Pancreas (tissue), 10 donors: Measurements from ENCODE around the gene CYP11A1. TPM values are rescaled to one million over a fixed set of nuclear protein-coding genes. Genes with fewer than 3 reads are reported as not detected.

Experiments
- ATAC-seq, 4 donors: fragments of 200-7000 bp; cut with Tn5 transposase; one replicate each; pipeline versions ENCODE4 v1.8.0 to v1.9.1; 2020; ENCODE audit warnings: mild to moderate bottlenecking in 4 of 4, moderate library complexity in 4 of 4
- DNase-seq, 6 donors: peaks; one replicate each; pipeline ENCODE4 v3.0.0-alpha.2; 2020
- FAIRE-seq: peaks from 2 replicates; lab custom pipeline; 2012; peaks lifted over from hg19 to GRCh38; lab: Jason Lieb, UNC
- H3K27ac ChIP-seq, 4 donors: fragments of 200-600 bp; sonication (generic); 1 replicate in 3 of 4; 2 replicates in 1 of 4; pipeline versions ENCODE4 v1.5.0 to v1.8.0; 2020
- H3K27me3 ChIP-seq, 4 donors: fragments of 200-600 bp; one replicate each; pipeline ENCODE4 v1.8.0; 2021
- H3K36me3 ChIP-seq, 3 donors: fragments of 200-600 bp; sonication (generic) in 1 of 3; one replicate each; pipeline versions ENCODE4 v1.5.0 to v1.8.0; 2020 to 2021
- H3K4me1 ChIP-seq, 3 donors: fragments of 200-600 bp; one replicate each; pipeline ENCODE4 v1.8.0; 2021
- H3K4me3 ChIP-seq, 4 donors: fragments of 200-600 bp; sonication (generic) in 2 of 4; one replicate each; pipeline versions ENCODE4 v1.5.0 to v1.8.0; 2020 to 2021
- H3K9me3 ChIP-seq, 4 donors: fragments of 200-600 bp; one replicate each; pipeline ENCODE4 v1.8.0; 2021
- CTCF ChIP-seq, 4 donors: fragments of 200-600 bp; sonication (generic) in 3 of 4; IDR thresholded peaks; one replicate each; pipeline versions ENCODE4 v1.5.0 to v1.8.0; 2021; ENCODE audit warnings: antibody characterized with exemption in 4 of 4
- WGBS, 2 donors: extraction: QIAGEN DNeasy Blood & Tissue Kit; methylation state at CpG; one replicate each; pipeline ENCODE4 v1.1.7; 2013; 5-methylcytosine and 5-hydroxymethylcytosine counted together
- intact Hi-C, 3 donors: fragments of 100-400 bp; cut with DNase I; formaldehyde crosslinking; loops; one replicate each; pipeline versions ENCODE4 v1.11.1 to v1.14.2; 2022
- polyA plus RNA-seq, 2 donors: library from polyadenylated mRNA; stranded (reverse); fragments of 200-250 nt; gene quantifications; one replicate each; pipeline ENCODE4 v1.2.3, GENCODE V29; 2013
- total RNA-seq, 6 donors: library from RNA; stranded (reverse); fragmentation: NEBNext Ultra II Directional in 4 of 6; extraction: Animal tissue kit (Norgen Biotek cat#: 25700) in 4 of 6; gene quantifications; one replicate each; pipeline versions ENCODE4 v1.2.1 to v1.2.4, GENCODE V29; 2021 to 2023
- donor health status: healthy with polysubstance abuse.
- donor health status: DM: no; HTN: no; CAD: no; lungs with moderate emphysema.
- donor health status: DM: no; HTN: no; CAD: no.
- donor health status: control.
- donor health status: control.
- donor health status: Bipolar disorder and iron deficiency.
- donor health status: DM: yes; HTN: yes; CAD: no.
- donor health status: DM: no; HTN: no; CAD: no.
- donor health status: DM: no; HTN: no; CAD: no.
- donor health status: DM: yes; HTN: yes; CAD: no.

Gene CYP11A1
- total and polyA plus RNA-seq, 8 donors = 0.09 to 0.66 (median 0.28) TPM; not detected in 3

GRCh38 chr15:74380361-74381189 is 13.1 kb upstream of the CYP11A1 start:
- no peak for DNase-seq

GRCh38 chr15:74378848-74379247 is 11.4 kb upstream of the CYP11A1 start:
- DNase-seq (no peak), FAIRE-seq (no peak), ATAC-seq (no peak)
- Histone ChIP-seq H3K4me3 (no peak overlapping the region), H3K4me1 (peaks cover 0 to 8% (median 0%) of the 10 kb centered on the region in 3 donors), H3K9me3 (no peaks in the 10 kb centered on the region), H3K36me3 (no peaks in the 10 kb centered on the region), H3K27me3 (no peaks in the 10 kb centered on the region), H3K27ac (no peak overlapping the region)
- no peak for TF ChIP-seq CTCF (IDR thresholded peaks at IDR 0.05)
- WGBS, 2 donors = 52 to 65% methylated on average over 9 of the region's 9 CpGs
- intact Hi-C loops = loop anchor here in 1 of 3 donors (10.0 kb wide), 1 partner anchor 236 kb away; the partner anchor contains the start of gene CLK3

More at GRCh38 chr15:74380361-74381189, 13.1 kb upstream of the CYP11A1 start:
- FAIRE-seq (no peak), ATAC-seq (no peak)
- Histone ChIP-seq H3K9me3 (no peaks in the 10 kb centered on the region), H3K36me3 (no peaks in the 10 kb centered on the region), H3K4me3 (no peak overlapping the region), H3K4me1 (no peaks in the 10 kb centered on the region), H3K27ac (no peak overlapping the region), H3K27me3 (no peaks in the 10 kb centered on the region)
- TF ChIP-seq CTCF (IDR thresholded peaks at IDR 0.05) = no peak
- intact Hi-C loops = loop anchor here in 2 of 3 donors (5.0 to 10.0 kb wide), 3 partner anchors 57 to 374 kb away; no protein-coding TSS in a partner anchor
- 54 to 55% methylated on average over 12 of the region's 12 CpGs for WGBS, 2 donors

- DNase-seq (no peak), ATAC-seq (no peak), FAIRE-seq (no peak)
- H3K4me1 ChIP-seq = peaks cover 0 to 8% (median 0%) of the 10 kb centered on the region in 3 donors
- no peak overlapping the region for H3K27ac ChIP-seq
- no peaks in the 10 kb centered on the region for H3K36me3 ChIP-seq
- no peak for TF ChIP-seq CTCF (IDR thresholded peaks at IDR 0.05)
- no peak overlapping the region for H3K4me3 ChIP-seq
- H3K9me3 ChIP-seq = no peaks in the 10 kb centered on the region
- WGBS, 2 donors = 70 to 76% methylated on average over 15 of the region's 15 CpGs
- intact Hi-C loops = loop anchor here in 1 of 3 donors (10.0 kb wide), 1 partner anchor 237 kb away; the partner anchor contains the start of gene CLK3
- H3K27me3 ChIP-seq = no peaks in the 10 kb centered on the region
Measured at GRCh38 chr15:74377831-74378766, 10.7 kb upstream of the CYP11A1 start.

GRCh38 chr15:74376825-74377581 is 9.6 kb upstream of the CYP11A1 start:
- H3K27ac ChIP-seq = no peak overlapping the region
- no peak for FAIRE-seq
- ATAC-seq = no peak
- H3K27me3 ChIP-seq = no peaks in the 10 kb centered on the region
- peaks cover 0 to 8% (median 0%) of the 10 kb centered on the region in 3 donors for H3K4me1 ChIP-seq
- peak in 1 of 6 donors; percentile 38 for DNase-seq
- no peak for TF ChIP-seq CTCF (IDR thresholded peaks at IDR 0.05)
- no peaks in the 10 kb centered on the region for H3K9me3 ChIP-seq
- no peak overlapping the region for H3K4me3 ChIP-seq
- 77 to 80% methylated on average over 6 of the region's 6 CpGs for WGBS, 2 donors
- intact Hi-C loops = loop anchor here in 1 of 3 donors (10.0 kb wide), 1 partner anchor 238 kb away; the partner anchor contains the start of gene CLK3
- H3K36me3 ChIP-seq = no peaks in the 10 kb centered on the region
